Activated naive CD4-positive, alpha-beta T cell treated with anti-CD3 and anti-CD28 coated beads, Interleukin-2, amount 50 U/mL, for 72 hours (primary cell): ENCODE results near the gene TUBB. TPM values are rescaled to one million over a fixed set of nuclear protein-coding genes. Genes with fewer than 3 reads are reported as not detected.
A peak's percentile ranks its signal among the peaks of the same experiment; 100 is the strongest.

Experiments
- ATAC-seq, 2 donors: fragments of 150-1000 bp; cut with Tn5 transposase; 2 replicates each; pipeline ENCODE4 v1.10.0; 2021; ENCODE audit warnings: mild to moderate bottlenecking in 2 of 2, moderate library complexity in 2 of 2
- DNase-seq, 2 donors: peaks; one replicate each; pipeline ENCODE4 v3.0.0; 2021 to 2022; ENCODE audit warnings: low spot score in 2 of 2
- H3K27ac Mint-ChIP-seq, 2 donors: one replicate each; pipeline ENCODE4 v1.8.0; 2022; ENCODE audit warnings: mild to moderate bottlenecking in 2 of 2, mixed read lengths in 2 of 2
- H3K36me3 Mint-ChIP-seq, 2 donors: one replicate each; pipeline ENCODE4 v1.8.0; 2022; ENCODE audit warnings: mixed read lengths in 2 of 2
- H3K9me3 Mint-ChIP-seq, 2 donors: one replicate each; pipeline ENCODE4 v1.8.0; 2022; ENCODE audit warnings: mixed read lengths in 2 of 2
- total RNA-seq, 2 donors: library from RNA; stranded (reverse); gene quantifications; one replicate each; pipeline ENCODE4 v1.2.3, GENCODE V29; 2022

The TUBB gene
- total RNA-seq, 2 donors from 2014 or later = 1,507 to 1,783 TPM

DNA sequence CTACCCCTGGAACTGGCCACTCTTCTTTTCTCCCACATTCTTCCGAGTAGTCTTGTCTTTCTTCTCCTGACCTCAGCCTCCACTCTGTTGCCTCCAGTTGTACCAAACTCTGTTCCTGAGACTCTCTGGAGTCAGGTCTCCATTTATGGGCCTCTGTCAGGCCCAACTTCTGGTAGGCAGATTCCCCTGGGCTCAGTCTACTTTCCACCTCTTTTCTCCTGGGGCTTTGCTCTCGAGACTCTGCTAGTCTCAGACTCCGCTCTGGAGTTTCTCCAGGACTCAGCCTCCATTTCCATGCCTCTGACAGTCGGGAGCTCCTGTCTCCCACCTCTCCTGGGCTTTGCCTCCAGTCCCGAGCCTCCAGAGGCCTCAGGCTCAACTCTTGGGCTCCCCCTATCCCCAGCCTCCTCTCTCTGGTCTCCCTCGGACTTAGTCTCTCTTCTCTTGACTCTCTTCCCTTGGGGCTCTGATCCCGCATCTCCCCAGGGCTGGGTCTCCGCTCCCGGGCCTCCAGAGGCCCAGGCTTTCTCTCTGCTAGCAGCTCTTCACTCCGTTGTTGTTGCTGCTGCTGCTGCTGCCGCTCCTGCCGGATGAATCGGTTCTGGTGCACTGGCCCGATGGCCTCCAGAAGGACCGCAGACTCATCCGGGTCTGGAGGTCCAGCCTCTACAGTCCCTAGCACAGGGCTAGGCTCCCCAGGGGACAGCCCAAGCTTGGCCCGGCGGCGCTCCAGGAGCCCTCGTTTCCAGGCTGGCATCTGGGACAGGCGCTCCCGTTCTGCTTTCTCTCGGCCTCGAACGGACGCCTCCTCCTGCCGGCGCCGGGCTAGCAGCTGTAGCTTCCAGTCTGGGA is 34.8 kb upstream of the TUBB start:
- H3K27ac Mint-ChIP-seq = peak overlapping the region; percentile 69 to 97
- DNase-seq (no peak), ATAC-seq (no peak)
- no peaks in the 10 kb centered on the region for H3K9me3 Mint-ChIP-seq
- H3K36me3 Mint-ChIP-seq = peaks cover 66 to 72% of the 10 kb centered on the region in 2 donors

DNA sequence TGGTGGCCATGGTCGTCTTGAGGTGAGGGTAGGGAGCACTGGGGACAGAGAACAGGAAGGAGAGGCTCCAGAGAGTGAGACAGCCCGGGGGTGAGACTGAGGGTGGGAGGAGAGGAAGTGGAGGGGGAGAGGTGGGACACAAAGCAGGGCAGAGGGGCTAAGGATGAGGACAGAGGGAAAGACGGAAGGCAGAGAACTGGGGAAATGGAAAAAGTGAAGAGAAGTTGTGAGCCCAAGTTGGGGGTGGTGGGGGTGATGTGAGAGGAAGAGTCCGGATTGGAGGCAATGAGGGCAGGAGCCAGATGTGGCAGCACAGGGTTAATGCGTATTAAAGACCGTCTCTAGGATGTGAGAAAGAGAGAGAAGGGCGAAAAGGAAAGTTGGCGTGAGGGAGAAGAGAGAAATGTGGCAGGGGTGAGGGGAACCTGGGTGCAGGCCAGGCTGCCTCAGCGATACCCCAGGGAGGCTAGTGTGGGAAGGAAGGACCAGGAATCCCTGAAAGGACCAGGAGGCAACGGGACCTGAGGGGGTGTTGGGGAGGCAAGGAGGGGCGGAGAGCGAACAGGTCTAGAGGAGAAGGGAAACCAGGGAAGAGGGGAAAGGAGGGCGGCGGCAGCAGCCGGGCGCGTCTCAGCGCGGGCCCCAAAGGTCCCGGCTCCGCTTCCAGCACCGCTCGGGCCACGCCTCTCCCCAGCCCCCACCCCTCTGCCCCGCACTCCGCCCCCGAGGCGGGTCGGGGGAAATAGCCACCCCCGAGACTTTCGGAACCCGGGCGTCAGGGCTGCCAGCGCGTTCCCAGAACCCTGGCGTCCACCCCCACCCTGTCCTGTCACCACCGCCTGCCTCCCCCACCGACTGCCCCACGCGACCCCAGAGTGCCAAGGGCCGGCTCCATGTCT is 33.9 kb upstream of the TUBB start, which contains the start of gene PPP1R18:
Gene PPP1R18 (minus strand): TSS at position 637 of the 899 bp plus-strand sequence. CDS start 627 bp downstream, at position 10.
- no peaks in the 10 kb centered on the region for H3K9me3 Mint-ChIP-seq
- peak within 1 kb of the TSS; percentile 90 to 97 for H3K27ac Mint-ChIP-seq
- peak; percentile 45 to 55 for ATAC-seq
- DNase-seq = peak; percentile 80 to 85
- H3K36me3 Mint-ChIP-seq = peaks cover 61 to 67% of the 10 kb centered on the region in 2 donors

DNA sequence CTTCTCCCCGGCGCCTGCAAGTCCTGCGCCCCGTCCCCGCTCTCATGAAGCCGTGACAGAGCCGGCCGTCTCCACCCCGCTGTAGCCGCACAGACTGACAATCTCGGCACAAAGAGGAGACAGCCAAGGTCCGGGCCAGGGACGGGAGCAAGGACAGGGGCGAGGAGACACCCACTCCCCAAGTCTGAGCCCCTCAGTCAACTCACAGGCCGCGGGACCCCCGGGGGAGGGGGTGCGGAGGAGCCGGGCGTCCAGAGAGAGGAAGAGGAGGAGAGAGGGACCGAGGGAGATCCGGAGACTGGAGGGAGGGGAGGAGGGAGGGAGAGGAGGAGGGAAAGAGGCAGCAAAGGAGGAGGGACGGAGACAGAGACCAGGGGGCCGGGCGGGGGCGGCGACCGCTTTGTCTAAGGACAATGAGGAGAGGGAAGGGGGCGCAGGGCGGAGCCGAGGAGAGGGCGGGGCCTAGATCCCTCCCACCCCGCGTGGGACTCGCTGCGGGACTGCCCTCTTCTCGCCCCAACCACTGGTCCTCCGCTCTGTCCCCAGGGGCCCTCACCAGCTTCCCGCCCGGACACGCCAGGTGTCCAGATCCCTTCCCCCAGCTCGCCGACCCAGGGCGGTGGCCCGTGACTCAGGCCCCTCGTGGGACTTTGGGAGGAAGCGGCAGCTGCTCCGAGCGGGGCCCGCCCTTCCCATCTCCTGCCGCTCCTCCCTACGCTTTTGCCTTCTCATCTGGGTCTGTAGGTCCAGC is 33.1 kb upstream of the TUBB start:
- H3K9me3 Mint-ChIP-seq = no peaks in the 10 kb centered on the region
- H3K36me3 Mint-ChIP-seq = peaks cover 53 to 59% of the 10 kb centered on the region in 2 donors
- ATAC-seq (peak; percentile 49 to 59), DNase-seq (peak; percentile 84 to 88)
- peak overlapping the region; percentile 90 to 97 for H3K27ac Mint-ChIP-seq

DNA sequence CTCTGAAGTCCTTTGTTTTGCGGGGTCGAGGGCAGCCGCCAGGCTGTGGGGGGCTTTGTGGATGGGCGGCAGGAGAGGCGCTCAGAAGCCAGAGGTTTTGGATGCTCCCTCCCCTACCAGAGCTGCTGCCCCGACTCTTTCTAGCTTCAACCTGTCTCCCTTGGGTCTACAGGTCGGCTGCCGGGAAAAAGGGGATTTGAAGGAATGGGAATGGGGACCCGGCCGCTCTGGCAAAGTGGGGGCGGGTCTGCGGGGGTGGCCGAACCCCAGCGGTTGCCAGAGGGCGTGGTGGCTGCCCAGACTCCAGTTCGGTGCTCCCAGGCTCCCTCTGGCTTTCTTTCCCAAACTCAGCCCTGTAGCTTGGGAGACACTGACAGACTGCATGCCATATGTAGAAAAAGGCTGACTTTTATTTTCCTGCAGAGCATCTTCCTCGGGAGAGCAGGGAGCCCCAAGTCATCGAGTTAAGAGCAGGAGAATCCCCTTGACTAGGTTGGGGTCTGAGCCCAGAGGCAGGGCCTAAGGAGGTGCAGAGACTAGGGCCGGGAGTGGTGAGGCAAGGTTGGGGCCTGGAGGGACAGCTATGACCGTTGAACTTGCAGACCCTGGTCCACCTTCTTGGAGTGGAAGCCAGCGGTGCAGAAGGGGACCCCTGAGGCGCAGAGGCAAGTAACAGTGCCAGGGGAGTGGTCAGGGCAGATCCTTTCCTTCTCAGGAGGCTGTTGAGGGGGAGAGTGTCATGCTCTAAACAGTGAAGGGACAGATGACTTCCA is 32.3 kb upstream of the TUBB start:
- peaks cover 45 to 51% of the 10 kb centered on the region in 2 donors for H3K36me3 Mint-ChIP-seq
- no peak for DNase-seq
- peak overlapping the region; percentile 90 to 97 for H3K27ac Mint-ChIP-seq

DNA sequence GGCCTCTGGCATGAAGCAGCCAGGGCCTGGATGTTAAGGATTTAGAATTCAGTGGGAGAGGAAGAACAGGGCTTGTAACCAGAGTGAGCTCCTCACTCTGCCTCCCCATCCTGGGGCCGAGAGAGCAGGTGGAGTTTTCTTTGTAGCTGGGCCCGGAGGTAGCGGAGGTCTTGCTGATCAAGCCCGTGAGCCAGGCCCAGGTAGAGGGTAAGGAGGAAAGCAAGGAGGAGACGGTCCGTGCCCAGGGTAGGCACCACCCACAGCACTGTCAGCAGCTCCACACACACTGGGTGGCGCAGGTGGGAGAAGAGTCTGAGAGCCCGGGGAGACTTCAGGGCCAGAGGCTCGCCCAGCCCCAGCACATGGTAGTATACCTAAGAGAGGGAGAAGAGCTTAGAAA is 31.6 kb upstream of the TUBB start:
- no peak for DNase-seq
- no peak for ATAC-seq
- Mint-ChIP-seq H3K27ac (peak overlapping the region; percentile 87 to 97), H3K36me3 (peaks cover 38 to 44% of the 10 kb centered on the region in 2 donors), H3K9me3 (no peaks in the 10 kb centered on the region)

More for the DNA sequence above, 32.3 kb upstream of the TUBB start:
- no peak for ATAC-seq
- no peaks in the 10 kb centered on the region for H3K9me3 Mint-ChIP-seq

DNA sequence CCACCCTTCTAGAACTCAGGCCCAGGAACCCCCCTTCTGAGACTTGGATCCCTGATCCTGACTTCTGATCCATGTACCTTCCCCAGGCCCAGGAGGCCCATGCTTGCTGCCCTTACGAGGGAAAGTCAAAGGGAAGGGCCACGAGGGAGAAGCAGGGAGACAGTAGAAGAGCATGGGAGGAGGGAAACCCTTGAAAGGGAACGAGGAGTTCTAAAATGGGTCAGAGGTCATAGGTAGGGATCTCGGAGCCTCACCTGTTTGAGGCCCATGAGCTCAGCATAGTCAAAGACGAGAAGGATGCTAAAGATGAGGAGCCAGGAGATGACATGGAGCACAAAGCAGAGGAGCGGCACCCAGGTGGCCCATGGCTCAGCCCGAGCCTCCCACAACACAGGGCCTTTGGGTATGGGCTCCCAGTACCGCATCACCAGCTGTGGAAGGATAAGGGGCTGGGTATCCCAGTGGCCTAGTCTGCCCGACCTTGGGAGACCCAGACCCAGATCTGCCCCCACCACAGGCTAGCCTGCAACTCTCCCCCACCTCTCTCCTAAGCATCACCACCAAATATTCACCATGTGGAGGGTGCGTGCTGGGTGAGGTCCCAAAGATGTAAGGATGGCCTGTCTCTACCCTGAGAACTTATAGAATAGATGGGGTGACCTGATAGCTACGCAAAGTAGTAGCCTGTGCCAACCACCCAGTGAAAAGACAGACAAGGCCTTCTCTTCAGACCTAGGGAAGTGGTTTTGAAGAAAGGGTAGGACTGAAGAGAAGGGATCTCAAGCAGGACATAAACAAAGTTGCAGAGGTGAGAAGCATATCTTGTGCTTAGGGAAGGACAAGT is 30.9 kb upstream of the TUBB start:
- Mint-ChIP-seq H3K27ac (no peak overlapping the region), H3K9me3 (no peaks in the 10 kb centered on the region), H3K36me3 (peaks cover 31 to 38% of the 10 kb centered on the region in 2 donors)
- no peak for DNase-seq
- ATAC-seq = no peak

DNA sequence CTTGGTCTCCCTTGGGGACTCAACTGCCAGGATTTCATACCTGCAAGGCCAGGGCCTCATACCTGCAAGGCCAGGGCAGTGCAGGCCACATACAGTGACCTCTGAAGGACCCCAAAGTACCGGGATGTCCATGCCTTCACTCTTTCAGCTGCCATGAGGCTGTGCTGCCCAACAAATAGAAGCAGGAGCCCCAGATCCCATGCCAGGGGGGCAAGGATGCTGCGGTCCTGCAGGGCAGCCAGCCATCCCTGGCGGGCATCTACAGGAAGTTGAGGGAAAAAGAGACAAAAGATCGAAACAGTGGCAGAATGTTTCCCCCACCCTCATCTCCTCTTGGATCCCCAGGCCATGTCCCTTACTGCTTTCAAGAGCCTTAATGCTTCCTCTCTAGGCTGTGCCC is 30.2 kb upstream of the TUBB start:
- no peak for DNase-seq
- no peaks in the 10 kb centered on the region for H3K9me3 Mint-ChIP-seq
- H3K36me3 Mint-ChIP-seq = peaks cover 25 to 30% of the 10 kb centered on the region in 2 donors
- ATAC-seq = no peak
- H3K27ac Mint-ChIP-seq = peak overlapping the region; percentile 79 to 94

DNA sequence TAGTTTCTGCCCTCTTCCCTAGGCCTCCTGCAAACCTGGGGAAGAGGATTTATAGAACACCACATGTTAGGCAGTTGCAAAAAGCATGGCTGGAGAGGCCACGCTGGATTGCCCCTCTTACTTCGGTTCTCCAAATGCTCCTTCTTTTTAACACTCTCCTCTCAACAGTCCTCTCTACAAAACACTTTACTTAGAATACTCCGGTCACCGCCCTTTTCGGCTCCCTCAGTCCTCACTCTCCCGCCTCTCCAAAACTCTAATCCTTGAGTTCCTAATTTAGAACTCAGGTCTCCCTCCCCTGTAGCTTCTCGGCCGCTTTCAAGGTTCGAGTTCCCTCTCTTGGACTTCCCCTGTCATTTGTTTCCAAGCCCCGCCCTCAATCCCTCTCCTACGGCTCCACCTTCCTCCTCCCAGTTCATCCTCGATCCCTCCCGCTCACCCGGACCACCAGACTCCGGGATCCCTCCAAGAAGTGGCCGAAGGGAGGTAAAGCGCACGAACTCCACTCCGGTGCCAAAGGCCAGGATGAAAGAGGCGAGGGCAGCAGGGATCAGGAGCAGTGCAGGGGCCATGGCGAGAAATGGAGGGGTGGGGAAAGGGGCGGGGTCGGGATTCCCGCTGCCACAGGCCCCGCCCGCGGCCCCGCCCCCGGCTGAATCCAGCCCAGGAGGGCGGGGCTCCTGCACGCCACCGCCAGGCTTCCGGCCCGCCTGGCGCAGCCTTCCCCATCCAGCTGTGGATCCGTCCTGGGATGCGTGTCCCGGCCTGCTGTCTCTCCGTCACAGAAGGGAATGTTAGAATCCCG is 29.5 kb upstream of the TUBB start, which contains the start of gene NRM:
Gene NRM (minus strand): TSS at position 582 of the 805 bp plus-strand sequence. CDS start 10 bp downstream, at position 572.
- Mint-ChIP-seq H3K36me3 (peaks cover 19 to 24% of the 10 kb centered on the region in 2 donors), H3K9me3 (no peaks in the 10 kb centered on the region), H3K27ac (peak within 1 kb of the TSS; percentile 79 to 94)
- DNase-seq (peak; percentile 82 to 83), ATAC-seq (peak; percentile 44 to 53)

DNA sequence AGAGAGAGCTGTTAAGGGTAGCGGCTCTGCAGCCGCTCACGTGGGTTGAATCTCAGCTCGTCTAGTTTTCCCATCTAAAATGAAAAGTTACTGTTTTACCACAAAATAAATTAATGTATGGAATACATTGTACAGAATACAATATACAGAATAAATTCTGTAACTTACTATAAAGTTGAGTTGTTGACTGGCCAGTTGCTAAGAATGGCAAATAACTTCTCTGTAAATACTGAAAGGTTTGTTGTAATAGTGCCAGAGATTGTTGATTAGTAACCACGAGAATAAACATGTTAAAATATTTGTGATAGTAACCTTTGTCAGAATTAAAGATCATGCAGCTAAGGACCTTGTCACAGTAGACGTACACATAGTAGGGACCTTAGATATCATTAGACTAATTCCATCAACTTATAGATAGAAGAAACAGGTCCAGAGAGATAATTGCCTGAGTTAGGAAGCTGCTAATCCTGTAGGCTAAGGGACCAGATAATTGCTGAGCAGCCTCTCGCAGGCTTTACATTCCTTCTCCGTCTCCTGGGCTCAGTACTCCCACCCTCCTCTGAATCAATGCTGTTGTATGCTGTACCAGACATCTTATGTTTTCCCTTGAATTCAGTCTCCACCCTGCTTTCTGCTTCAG is 28.8 kb upstream of the TUBB start:
- H3K9me3 Mint-ChIP-seq = no peaks in the 10 kb centered on the region
- DNase-seq (no peak), ATAC-seq (no peak)
- H3K36me3 Mint-ChIP-seq = peaks cover 11 to 17% of the 10 kb centered on the region in 2 donors
- H3K27ac Mint-ChIP-seq = peak overlapping the region; percentile 68 to 79

DNA sequence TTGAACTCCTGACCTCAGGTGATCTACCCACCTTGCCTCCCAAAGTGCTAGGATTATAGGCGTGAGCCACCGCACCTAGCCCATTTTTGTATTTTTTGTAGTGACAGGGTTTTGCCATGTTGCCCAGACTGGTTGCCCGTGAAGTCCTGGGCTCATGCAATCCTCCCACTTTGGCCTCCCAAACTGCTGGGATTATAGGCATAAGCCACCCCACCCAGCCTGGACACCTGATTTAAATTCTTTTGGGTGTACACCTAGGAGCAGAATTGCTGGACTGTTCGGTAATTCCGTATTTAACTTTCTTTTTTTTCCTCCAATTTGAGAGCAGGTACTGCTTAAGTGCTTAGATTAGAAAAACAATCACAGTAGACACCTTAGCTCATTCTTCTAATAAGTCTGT is 23.7 kb upstream of the TUBB start:
- Mint-ChIP-seq H3K36me3 (no peaks in the 10 kb centered on the region), H3K9me3 (no peaks in the 10 kb centered on the region), H3K27ac (no peak overlapping the region)
- ATAC-seq (no peak), DNase-seq (no peak)

DNA sequence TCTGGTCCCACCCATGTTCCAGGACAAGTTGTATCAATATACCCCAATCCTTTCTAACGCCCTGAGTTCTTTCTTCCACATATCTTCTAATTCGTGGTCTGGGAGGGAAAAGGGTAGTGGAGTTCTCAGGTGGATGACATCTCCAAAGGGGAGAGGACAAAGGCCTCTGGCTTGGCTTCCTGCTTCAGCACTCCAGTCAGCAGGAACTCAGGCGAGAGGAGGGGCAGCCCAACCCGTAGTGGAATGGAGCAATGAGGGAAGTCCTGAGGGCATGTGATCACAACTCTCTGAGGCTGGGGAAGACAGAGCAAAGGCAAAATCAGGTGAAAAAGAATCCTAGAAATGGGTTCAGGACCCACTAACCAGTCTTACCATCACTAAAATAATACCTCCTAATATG is 19.8 kb upstream of the TUBB start:
- H3K9me3 Mint-ChIP-seq = no peaks in the 10 kb centered on the region
- ATAC-seq (no peak), DNase-seq (no peak)
- H3K36me3 Mint-ChIP-seq = peaks cover 9 to 22% of the 10 kb centered on the region in 2 donors
- H3K27ac Mint-ChIP-seq = no peak overlapping the region

DNA sequence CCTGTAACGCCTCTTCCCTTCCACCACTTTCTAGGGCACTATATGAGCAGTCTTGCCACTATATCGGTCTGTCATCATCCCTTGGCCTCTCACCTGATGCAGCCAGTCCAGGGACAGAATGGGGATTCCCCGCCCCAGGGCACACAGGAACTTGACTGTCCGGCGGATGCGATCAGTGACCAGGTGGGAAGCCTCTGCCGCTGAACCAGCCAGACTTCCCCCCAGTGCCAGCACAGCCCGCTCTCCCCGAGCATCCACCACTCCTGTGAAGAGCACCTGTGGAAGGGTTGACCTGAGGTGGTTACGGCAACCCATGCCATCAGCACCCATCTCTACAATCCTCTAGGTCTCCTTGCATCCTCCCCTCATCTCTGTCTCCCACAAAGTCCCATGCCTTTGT is 17.1 kb upstream of the TUBB start:
- DNase-seq (no peak), ATAC-seq (no peak)
- Mint-ChIP-seq H3K36me3 (peaks cover 12 to 27% of the 10 kb centered on the region in 2 donors), H3K9me3 (no peaks in the 10 kb centered on the region), H3K27ac (peak overlapping the region in 1 of 2 donors; percentile 65)

DNA sequence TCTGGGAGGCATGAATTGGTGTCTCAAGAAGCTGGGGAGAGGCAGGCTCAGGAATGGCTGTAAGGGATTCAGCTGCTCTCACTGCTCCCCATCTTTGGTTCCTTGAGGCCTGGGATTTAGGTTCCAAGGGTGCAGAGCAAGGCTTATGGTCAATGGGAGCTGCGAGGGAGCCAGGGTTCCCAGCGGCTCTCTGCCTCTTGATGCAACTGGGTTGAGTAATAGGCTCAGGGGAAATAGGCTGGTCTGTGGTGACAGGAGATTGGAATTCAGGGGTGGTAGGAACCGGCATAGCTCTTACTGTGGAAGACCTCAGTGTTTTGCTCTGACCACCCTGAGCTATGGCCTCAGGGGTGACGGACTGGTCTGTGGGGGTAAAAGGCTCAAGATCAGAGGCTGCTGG is 16.3 kb upstream of the TUBB start:
- H3K27ac Mint-ChIP-seq = peak overlapping the region; percentile 39 to 48
- peaks cover 14 to 30% of the 10 kb centered on the region in 2 donors for H3K36me3 Mint-ChIP-seq
- ATAC-seq (no peak), DNase-seq (no peak)
- no peaks in the 10 kb centered on the region for H3K9me3 Mint-ChIP-seq

DNA sequence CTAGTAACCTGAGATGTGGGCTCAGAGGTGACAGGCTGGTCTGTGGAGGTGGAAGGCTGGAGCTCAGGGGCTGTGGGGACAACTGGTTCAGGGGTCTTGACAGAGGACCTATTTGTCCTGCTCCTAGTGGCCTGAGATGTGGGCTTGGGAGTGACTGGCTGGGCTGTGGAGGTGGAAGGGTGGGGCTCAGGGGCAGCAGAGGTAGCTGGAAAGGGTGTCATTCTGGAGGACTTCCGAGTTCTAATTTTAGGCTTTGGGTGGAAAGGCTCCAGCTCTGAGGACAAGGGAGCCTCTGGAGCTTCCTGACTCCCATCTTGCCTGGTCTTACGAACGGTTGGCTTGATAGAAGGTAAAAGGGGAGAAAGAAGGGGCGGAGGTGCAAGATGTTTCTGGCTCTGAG is 14.5 kb upstream of the TUBB start:
- peaks cover 16 to 32% of the 10 kb centered on the region in 2 donors for H3K36me3 Mint-ChIP-seq
- ATAC-seq = no peak
- no peaks in the 10 kb centered on the region for H3K9me3 Mint-ChIP-seq

More for the DNA sequence above, 14.5 kb upstream of the TUBB start:
- DNase-seq = no peak
- H3K27ac Mint-ChIP-seq = peak overlapping the region in 1 of 2 donors; percentile 7
